Left colon (tissue), 2 donors: ENCODE data around the gene SEMA3B. TPM values are rescaled to one million over a fixed set of nuclear protein-coding genes. Genes with fewer than 3 reads are reported as not detected.
A peak's percentile ranks its signal among the peaks of the same experiment; 100 is the strongest.
"Not testable (repeated sequence)": the region's sequence is repeated elsewhere in the genome, so short reads cannot be mapped to it uniquely, and the experiment has no call there.

Experiments used
- ATAC-seq: fragments of 200-7000 bp; cut with Tn5 transposase; one replicate; pipeline ENCODE4 v1.9.1; 2020; ENCODE audit warnings: mild to moderate bottlenecking, moderate library complexity
- DNase-seq, 2 donors: peaks; one replicate each; pipeline ENCODE4 v3.0.0-alpha.2; 2020
- intact Hi-C, 2 donors: fragments of 100-400 bp; cut with DNase I in 1 of 2; cut with micrococcal nuclease in 1 of 2; formaldehyde crosslinking; loops; one replicate each; pipeline versions ENCODE4 v1.11.2 to v1.14.0; 2022; cut with DNase I, micrococcal nuclease
- total RNA-seq, 2 donors: library from RNA; stranded (reverse); fragmentation: NEBNext Ultra II Directional; extraction: Animal tissue kit (Norgen Biotek cat#: 25700); gene quantifications; one replicate each; pipeline ENCODE4 v1.2.1, GENCODE V29; 2021
- donor health status: DM: no; HTN: no; CAD: no.
- donor health status: DM: yes; HTN: yes; CAD: no.

The SEMA3B gene
- total RNA-seq, 2 donors from 2014 or later, result 56.8 to 116 TPM

DNA sequence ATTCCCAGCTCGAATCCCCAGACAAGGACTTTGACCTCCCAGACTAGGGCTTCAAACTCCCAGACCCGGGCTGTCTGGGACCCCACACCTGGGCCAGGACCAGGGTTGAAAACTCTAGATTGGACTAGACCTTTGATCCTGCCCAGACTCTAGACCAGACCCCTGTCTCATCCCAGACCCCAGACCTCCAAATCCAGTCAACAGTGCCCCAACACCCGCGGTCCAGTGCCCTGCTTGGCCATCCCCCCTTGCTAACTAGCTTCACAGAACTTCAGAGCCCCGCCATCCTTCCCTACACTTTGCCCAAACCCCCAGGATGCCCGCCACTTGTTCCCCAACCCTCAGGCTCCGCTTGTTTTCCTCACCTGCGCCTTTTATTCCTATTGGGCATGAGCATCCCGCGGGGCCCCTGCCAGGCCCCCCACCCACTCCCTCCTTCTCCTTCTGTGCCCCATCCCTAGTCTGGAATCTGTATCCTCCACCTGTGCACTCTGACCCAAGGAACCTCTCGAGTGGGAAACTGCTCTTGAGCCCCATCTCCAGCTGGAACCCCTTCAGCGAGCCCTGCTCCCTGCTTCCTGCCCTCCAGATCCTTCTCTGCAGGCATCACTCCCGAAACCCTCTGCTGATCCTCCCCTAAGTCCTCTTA, 32.3 kb upstream of the SEMA3B start:
- intact Hi-C loops, result no loop called here
- no peak for DNase-seq

DNA sequence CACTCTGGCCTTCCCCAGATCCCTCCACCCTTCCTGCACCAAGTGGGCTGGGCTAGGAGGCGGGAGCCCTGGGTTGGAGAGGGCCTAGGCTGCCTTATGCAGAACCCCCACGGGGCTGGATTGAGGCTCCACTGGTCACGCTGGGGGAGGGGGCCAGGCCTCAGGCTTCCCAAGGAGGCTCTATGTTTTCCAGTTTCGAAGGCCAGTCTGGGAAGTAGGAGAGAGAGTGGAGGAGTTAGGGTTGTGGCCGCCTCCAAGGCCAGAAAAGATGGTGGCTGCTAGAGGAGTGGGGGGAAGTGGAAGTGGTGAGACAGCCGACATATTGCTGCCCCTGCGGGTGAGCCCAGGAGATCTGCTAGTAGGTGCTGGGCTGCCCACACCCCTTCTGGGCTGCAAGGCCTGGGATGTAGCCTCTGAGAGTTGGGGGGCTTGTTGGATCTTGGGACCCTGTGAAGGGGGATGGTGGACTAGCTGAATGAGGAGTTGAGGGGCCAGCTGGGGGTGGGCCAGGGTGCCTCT, 31.8 kb upstream of the SEMA3B start:
- DNase-seq (peak in 1 of 2 donors; percentile 39), ATAC-seq (no peak)
- intact Hi-C loops, result no loop called here

More for the DNA sequence above, 32.3 kb upstream of the SEMA3B start:
- no peak for ATAC-seq

DNA sequence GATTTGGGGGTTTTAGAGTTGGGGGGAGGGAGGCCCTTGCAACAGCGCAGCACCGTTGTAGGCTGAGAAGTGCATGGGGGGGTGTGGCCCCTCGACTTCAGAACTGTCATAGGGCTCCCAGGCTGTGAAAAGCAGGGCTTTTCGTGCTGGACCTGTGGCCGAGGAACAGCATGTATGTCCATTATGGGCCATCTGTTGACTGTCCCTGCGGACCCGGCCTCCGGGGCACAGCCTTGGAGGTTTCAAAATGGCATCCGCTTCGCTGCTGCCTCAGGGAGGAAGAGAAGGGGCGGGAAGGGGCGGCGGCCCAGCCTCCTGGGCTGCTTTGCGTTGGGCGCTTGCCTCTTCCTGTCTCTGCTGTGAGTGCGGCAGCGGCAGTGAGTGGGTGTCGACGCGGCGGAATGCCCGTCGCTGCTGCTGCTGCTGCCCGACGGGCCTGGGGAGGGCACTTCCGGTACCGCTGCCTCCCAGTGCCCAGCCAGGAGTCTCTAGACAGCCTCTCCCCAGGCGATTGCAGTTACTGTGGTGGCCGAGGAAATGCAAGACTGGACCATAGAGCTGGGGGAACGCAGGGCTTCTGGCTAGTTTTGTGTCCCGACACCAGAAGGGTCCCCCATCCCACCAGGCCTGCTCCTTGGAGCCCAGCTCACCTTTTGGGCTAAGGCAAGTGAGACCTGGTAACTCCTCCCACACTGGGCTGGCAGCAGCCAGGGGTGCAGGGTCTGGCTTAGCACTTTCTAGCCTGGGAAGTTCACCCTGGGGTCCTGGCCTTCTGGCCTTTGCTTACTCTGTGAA, 31.0 kb upstream of the SEMA3B start:
- DNase-seq (peak; percentile 81 to 83), ATAC-seq (no peak)
- intact Hi-C loops, result no loop called here

DNA sequence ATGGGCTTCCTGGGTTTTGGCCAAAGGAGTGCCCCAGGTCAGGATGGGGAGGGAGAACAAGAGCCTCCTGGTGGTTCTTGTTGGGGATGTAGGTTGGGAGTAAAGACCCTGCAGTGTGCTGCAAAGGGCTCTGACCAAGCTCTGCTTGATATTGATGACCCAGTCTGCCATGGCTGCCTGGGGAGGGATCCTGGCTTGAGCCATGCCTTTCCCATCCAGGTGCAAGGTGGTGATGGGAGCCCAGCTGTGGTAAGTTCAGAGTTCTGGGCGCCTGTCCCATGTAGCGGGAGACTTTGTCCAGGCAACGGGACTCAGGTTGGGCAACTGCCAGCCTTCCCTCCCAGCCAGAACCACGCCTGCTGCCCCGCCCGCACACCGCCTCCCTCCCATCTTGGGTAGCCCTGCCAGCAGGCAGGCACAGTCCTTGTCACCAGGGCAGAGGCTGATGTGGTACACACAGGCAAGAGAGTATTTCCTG, 30.4 kb upstream of the SEMA3B start:
- DNase-seq, result peak; percentile 93 to 94
- peak; percentile 62 for ATAC-seq
- intact Hi-C loops, result no loop called here

DNA sequence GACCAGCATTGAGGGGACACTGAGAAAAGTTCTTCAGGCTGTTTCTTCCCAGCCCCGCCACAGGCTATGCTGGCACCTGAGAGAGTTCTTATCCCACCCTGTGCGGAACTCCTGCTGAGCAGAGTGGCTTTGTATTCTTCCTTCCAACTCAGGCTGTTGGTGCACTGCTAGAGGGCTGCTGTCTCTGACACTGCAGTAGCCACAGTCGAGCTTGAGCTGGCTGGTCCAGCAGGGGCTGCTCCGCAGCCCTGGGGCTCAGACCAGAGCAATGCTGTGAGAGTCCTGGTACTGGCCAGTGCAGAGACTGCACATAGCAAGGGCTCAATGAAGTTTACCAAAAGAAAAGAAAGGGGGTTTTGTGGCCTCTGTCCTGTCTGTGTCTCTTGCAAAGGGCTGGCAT, 29.3 kb upstream of the SEMA3B start:
- no peak for DNase-seq
- intact Hi-C loops, result no loop called here

DNA sequence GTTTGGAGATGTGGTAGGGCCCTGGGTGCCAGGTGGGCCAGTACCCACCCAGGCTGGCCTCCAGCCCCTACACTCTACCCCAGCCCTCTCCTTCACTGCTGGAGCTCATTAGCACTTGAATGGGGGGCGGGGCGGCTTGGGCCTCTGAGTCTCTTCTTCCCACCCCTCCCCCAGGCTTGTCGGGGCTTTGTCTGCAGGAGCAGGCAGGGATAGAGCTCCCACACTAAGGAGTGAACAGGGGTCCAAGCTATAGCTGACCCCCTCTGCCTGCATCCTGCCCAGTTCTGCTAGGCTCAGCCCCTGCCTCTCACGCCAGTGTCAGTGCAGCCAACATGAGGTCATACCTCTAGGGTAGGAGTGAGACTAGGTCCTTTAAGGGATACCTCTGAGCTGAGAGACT, 27.8 kb upstream of the SEMA3B start:
- ATAC-seq, result no peak
- no peak for DNase-seq
- intact Hi-C loops, result no loop called here

More for the DNA sequence above, 29.3 kb upstream of the SEMA3B start:
- ATAC-seq, result no peak

DNA sequence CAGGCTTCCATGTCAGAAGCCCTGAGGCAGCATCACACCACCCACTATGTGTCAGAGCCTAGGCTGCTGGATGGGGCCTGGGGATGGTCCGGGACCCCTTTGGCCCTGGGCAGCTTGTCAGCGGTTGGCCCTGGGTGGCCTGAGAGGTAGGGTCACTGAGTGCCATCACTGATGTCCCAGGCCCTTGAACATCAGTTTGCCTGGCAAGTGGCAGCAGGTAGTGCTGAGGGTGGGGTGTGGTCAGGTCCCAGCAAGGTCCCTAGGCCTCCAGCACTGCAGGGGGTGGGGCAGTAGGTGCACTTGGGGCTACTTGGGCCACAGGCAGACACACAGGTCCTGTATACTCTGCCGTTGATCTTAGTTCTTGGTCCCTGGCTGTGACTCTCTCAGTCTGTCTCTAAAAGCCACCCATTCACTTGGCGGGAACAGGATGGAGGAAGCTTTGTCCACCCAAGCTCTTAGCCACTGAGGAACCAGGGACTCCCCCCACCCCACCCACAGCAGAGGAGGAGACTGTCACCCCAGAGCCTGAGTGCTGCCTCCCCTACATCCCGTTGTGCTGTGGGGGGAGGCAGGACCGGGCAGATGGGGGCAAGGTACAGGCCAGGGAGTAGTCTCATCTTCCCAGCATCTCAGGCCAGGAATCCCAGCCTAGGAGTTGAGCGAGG, 27.1 kb upstream of the SEMA3B start:
- no peak for DNase-seq
- intact Hi-C loops, result no loop called here

DNA sequence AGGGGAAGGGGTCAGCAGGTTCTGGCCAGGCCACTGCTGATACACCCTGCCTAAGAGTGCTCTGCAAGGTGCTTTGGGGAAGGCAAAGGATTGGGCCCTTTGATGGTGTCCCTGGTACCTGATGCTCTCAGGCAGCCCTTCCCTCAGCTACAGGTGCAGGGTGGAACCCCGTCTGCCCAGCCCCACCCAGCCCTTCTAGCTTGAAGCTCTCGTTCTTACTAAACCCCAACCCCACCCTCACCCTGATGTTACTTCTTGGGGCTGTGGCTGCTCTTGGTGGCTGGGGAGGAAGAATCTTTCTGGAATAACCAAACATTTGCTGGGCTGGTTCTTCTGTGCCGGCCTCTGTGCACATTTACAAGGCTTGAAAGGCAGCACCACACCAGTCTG, 26.6 kb upstream of the SEMA3B start:
- ATAC-seq (no peak), DNase-seq (no peak)
- intact Hi-C loops, result no loop called here

More for the DNA sequence above, 27.1 kb upstream of the SEMA3B start:
- no peak for ATAC-seq

DNA sequence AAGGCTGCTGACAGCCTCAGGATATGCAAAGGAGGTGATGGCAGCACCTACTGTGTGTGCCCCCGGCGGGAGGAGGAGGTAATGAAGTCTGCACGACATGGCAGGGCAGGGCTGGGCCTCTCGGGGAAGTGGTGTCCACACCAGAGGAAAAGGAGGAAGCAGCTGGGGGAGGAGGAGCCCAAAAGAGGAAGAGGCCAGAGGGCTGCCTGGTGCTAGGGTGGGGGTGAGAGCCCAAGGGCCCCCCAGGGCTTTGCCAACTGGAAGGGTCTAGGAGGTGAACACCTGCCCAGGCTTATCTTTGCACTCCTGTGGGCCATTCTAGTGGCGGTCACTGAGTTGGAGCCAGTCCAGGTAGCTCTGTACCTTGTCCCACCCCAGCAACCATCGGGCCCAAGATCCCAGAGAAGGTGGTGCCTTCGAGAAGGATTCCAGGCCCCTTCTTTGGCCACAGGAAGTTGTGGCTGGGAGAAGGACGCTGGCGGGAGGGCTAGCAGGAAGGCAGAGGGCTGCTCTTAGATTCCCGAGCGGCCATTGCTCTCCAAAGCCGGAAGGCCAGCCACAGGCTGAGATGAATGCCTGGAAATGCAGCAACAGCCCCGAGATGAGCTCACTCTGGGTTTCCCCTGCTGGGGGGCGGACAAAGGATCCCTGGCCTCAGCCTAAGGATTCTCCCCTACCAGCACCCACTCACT, 25.9 kb upstream of the SEMA3B start:
- ATAC-seq (no peak), DNase-seq (peak; percentile 68 to 76)

DNA sequence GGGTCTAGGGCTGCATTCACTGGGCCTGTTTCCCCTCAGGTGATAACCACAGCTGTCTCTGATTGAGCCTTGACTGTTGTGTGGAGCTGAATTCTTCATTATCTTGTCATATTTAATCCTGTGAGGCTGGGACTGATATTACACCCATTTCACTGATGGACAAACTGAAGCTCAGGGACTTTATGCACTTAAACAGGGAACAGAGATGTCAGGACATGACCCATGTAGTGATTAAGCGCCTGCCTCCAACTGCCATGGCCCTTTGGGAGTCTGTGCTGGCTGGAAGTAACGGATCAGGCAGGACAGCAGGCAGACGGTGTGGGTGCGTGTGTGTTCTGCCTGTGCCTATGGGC, 25.4 kb upstream of the SEMA3B start:
- DNase-seq (no peak), ATAC-seq (no peak)
- intact Hi-C loops, result no loop called here

More for the DNA sequence above, 25.9 kb upstream of the SEMA3B start:
- intact Hi-C loops, result no loop called here

DNA sequence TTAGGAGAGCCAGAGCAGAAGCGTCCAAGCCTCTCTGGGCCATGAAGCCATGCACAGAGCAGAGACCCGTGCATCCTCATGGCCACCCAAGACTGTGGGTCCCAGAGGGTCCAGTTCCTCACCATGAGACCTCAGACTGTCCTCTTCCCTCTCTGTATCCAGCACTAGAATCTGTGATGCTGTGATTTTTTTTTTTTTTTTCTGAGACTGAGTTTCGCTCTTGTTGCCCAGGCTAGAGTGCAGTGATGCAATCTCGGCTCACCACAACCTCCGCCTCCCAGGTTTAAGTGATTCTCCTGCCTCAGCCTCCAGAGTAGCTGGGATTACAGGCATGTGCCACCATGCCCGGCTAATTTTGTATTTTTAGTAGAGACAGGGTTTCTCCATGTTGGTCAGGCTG, 24.1 kb upstream of the SEMA3B start:
- DNase-seq, ATAC-seq, intact Hi-C loops: not testable (repeated sequence)

DNA sequence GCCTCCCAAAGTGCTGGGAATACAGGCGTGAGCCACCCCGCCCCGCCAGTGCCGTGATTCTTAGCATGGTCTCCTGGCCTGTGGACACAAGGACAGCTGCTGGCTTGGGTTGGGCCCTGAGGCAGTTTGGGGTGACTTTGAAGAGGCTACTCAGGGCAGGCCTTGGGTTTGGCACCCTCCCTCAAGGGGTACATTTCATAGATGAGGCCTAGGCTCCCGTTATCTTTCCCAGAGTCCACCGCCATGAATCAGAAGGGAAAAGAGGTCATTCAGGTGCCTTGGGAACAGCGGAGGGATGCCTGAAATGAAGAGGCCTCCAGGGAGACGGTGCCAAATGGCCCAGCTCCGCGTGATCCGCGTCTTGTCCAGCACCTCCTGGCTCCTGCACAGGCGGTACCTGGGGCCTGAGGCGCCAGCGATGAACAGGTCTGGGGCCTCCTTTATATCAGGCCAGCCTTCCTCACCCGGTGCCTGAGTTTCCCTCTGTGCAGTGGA, 23.6 kb upstream of the SEMA3B start:
- no peak for DNase-seq
- no peak for ATAC-seq
- intact Hi-C loops, result no loop called here

DNA sequence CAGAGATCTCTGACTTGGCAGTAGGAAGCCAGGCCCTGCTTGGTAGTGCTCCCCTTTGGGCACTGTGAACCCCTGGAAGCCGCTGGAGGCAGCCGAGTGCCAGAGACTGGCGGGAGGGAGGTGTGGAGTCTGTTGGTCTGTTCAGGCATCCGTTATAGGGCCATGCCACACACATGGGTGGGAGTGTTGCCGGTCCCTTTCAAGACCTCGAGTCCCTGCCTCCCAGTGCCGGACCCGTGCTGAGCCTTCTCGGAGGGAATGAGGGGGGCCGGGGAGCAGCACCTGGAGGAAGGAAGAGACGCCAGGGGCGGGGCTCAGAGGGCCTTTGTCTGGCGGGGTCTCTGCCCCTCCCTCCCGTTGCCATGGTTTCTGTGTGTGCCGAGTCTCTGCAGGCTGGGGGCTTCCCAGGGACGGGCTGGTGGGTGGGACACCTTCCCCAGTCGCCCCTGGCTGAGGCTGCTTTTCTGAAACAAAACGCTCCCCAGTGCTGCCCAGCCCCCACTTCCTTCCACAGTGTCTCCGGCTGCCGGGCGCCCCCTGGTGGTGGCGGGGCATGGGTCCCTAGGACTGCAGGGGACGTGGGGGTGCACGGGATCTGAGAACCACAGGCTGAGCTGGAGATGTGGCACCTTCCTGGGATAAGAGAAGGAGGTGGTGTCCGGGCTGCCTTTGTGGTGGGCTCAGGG, 23.0 kb upstream of the SEMA3B start:
- peak; percentile 81 for ATAC-seq
- intact Hi-C loops, result no loop called here
- peak; percentile 88 to 98 for DNase-seq

DNA sequence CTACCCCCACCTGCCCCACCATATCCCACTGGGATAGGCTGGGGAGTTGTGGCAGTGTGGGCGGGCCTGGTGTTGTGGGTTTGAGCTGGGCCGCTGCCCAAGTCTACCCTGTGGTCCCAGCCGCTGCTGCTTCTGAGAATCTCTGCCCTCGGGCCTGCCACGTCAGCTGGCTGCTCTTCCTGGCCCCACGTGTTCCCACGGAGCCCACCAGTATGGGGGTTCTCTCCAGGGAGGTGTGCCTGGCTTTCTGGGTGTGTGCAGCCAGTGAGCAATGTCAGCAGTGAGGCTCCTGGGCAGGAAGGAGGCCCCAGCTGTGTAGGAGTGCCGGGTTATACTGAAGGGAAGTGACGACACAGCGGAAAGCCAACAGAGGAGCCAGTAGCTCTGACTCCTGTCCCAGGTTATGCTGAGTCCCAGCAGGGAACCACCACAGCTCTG, 22.4 kb upstream of the SEMA3B start:
- ATAC-seq (peak; percentile 5), DNase-seq (peak in 1 of 2 donors; percentile 43)
- intact Hi-C loops, result no loop called here

DNA sequence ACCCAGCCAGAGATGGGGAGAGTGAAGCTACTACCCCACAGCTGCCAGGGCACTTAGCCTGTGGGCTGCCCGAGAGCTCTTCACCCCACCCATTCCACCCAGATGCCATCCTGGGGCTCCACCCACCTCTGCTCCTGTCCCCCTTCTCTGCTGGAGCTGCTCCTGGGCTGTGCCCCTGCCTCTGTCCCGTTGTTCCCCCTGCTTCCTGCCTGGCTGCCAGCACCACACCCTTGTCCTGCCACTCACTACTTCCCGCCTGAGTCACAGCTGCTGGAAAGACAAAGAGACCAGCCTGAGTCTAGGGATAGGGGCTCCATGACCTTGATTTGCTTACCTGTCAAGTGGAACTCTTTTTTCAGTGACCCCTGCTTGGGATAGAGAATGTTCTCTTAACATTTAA, 20.6 kb upstream of the SEMA3B start:
- peak; percentile 72 for ATAC-seq
- intact Hi-C loops, result no loop called here

DNA sequence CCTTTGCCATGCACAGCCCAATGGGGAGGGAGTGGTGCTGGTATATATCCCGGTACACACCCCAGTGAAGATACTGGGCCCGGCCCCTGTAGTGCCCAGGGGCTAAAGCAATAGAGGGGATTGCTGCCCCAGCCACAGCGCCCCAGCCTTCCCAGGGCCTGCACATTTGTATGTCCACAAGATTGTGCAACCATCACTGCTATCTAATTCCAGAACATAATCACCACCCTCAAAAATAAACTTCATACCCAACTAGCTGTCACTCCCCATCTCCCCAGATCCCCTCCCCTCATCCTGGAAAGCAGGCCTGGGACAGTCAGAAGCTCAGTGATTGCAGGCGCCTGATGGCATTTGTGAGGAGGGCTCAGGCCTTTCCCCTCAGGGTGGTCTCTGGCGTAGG, 19.5 kb upstream of the SEMA3B start:
- no peak for ATAC-seq
- intact Hi-C loops, result no loop called here
- no peak for DNase-seq

More for the DNA sequence above, 20.6 kb upstream of the SEMA3B start:
- peak; percentile 59 to 79 for DNase-seq

DNA sequence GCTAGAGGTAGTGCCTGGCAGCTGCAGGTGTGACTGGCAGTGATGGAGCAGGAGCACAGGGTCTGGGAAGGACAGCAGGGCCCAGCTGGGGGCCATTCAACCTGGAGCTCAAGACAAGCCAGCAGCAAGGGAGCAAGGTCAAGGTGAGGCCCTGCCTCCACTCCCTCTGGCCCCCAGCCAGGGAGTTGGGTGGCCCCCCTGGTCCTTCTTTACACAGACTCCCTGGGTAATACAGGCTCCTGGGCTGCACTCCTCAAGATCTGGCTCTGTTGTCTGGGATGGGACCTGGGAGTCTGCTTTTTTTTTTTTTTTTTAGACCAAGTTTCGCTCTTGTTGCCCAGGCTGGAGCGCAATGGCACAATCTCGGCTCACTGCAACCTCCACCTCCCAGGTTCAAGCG, 18.4 kb upstream of the SEMA3B start:
- ATAC-seq (no peak), DNase-seq (no peak)
- intact Hi-C loops, result no loop called here

DNA sequence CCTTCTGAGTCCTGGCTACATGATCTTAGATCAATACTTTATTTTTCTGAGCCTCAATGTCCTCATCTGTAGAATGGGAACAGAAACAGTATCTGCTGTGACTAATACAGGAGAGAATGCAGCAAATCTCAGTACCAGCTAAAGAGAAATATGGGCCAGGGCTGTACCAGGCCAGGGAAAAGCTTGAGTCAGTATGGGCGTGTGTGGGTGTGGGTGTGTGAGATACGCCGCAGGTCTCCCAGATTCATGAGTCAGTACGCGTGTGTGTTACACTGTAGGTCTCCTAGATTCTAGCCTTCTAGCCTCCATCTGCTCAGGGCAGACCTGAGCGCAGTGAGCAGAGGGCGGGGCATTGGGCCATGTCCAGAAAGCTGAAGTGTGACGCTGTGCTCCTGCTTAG, 17.7 kb upstream of the SEMA3B start:
- ATAC-seq (peak; percentile 47), DNase-seq (no peak)
- intact Hi-C loops, result no loop called here
